Hematopoietic multipotent progenitor cell treated with erythropoietin and hydrocortisone succinate and interleukin-3 and kit ligand, for 8 days (in vitro differentiated cells): Measurements from ENCODE around the gene AHDC1.
"Not testable (repeated sequence)": the region's sequence is repeated elsewhere in the genome, so short reads cannot be mapped to it uniquely, and the experiment has no call there.

Experiments
- DNase-seq: peaks from one replicate; pipeline ENCODE4 v3.0.0-alpha.2; 2015

Gene AHDC1

GRCh38 chr1:27632387-27633297 lies 28.7 kb upstream of the AHDC1 start:
- no peak for DNase-seq

- DNase-seq: no peak
Observed at GRCh38 chr1:27630859-27631491, 27.0 kb upstream of the AHDC1 start.

GRCh38 chr1:27628712-27629111 lies 24.8 kb upstream of the AHDC1 start:
- DNase-seq: no peak

- DNase-seq: not testable (repeated sequence)
Observed at GRCh38 chr1:27627733-27628132, 23.8 kb upstream of the AHDC1 start.

GRCh38 chr1:27627061-27627460 lies 23.1 kb upstream of the AHDC1 start:
- no peak for DNase-seq

GRCh38 chr1:27626031-27626935 lies 22.3 kb upstream of the AHDC1 start:
- peak; percentile 24 for DNase-seq

GRCh38 chr1:27624467-27625178 lies 20.7 kb upstream of the AHDC1 start:
- DNase-seq: no peak

GRCh38 chr1:27623327-27624212 lies 19.6 kb upstream of the AHDC1 start:
- no peak for DNase-seq

- no peak for DNase-seq
Observed at GRCh38 chr1:27622828-27623227, 18.9 kb upstream of the AHDC1 start.

- DNase-seq: no peak
Observed at GRCh38 chr1:27621051-27621920, 17.3 kb upstream of the AHDC1 start.

- not testable (repeated sequence) for DNase-seq
Observed at GRCh38 chr1:27619782-27620438, 16.0 kb upstream of the AHDC1 start.

- DNase-seq: no peak
Observed at GRCh38 chr1:27618341-27619082, 14.6 kb upstream of the AHDC1 start.

GRCh38 chr1:27617420-27617819 lies 13.5 kb upstream of the AHDC1 start:
- no peak for DNase-seq

- DNase-seq: no peak
Observed at GRCh38 chr1:27616441-27616840, 12.5 kb upstream of the AHDC1 start.

- no peak for DNase-seq
Observed at GRCh38 chr1:27615346-27616192, 11.6 kb upstream of the AHDC1 start.

- DNase-seq: no peak
Observed at GRCh38 chr1:27614625-27615344, 10.8 kb upstream of the AHDC1 start.

GRCh38 chr1:27614043-27614624 lies 10.2 kb upstream of the AHDC1 start:
- DNase-seq: no peak
